ENCODE measurements around the gene ITPRIPL1.

The ITPRIPL1 gene

GRCh38 chr2:96359866-96360265 lies 34.7 kb downstream of the ITPRIPL1 start:
- peak; percentile 51 for DNase-seq

GRCh38 chr2:96361751-96362150 lies 36.6 kb downstream of the ITPRIPL1 start:
- no peak for DNase-seq

- no peak for DNase-seq
Observed at GRCh38 chr2:96369186-96369585, 44.1 kb downstream of the ITPRIPL1 start.

GRCh38 chr2:96374211-96374951 lies 49.3 kb downstream of the ITPRIPL1 start:
- no peak for DNase-seq
